Fibroblast of pulmonary artery (primary cell): ENCODE measurements around the gene UCMA.

Experiments used
- DNase-seq: peaks from one replicate; pipeline ENCODE4 v3.0.0-alpha.2; 2010; ENCODE audit warnings: low read depth
- H3K4me3 ChIP-seq: replicated peaks from 2 replicates; pipeline ENCODE4 v1.5.1; 2011; ENCODE audit warnings: low read depth, mild to moderate bottlenecking, control low read depth, low read length, moderate library complexity
- CTCF ChIP-seq: IDR thresholded peaks from 2 replicates; pipeline ENCODE4 v1.5.1; 2011; ENCODE audit warnings: mild to moderate bottlenecking, control low read depth, low read length, inconsistent platforms; ENCODE audit errors: missing control alignments

The UCMA gene

GRCh38 chr10:13268841-13269240 lies 34.7 kb upstream of the UCMA start:
- DNase-seq = peak; percentile 36
- no peak for TF ChIP-seq CTCF
- H3K4me3 ChIP-seq = no peak overlapping the region

- TF ChIP-seq CTCF = no peak
- DNase-seq = no peak
- H3K4me3 ChIP-seq = no peak overlapping the region
Measured at GRCh38 chr10:13268310-13268709, 34.1 kb upstream of the UCMA start.

- TF ChIP-seq CTCF = no peak
- no peak for DNase-seq
- H3K4me3 ChIP-seq = no peak overlapping the region
Measured at GRCh38 chr10:13263591-13263990, 29.4 kb upstream of the UCMA start.

GRCh38 chr10:13262433-13262832 lies 28.3 kb upstream of the UCMA start:
- no peak overlapping the region for H3K4me3 ChIP-seq
- DNase-seq = no peak
- TF ChIP-seq CTCF = no peak

- no peak for TF ChIP-seq CTCF
- H3K4me3 ChIP-seq = no peak overlapping the region
- DNase-seq = no peak
Measured at GRCh38 chr10:13257621-13258140, 23.5 kb upstream of the UCMA start.

- TF ChIP-seq CTCF = no peak
- no peak overlapping the region for H3K4me3 ChIP-seq
- no peak for DNase-seq
Measured at GRCh38 chr10:13256627-13257026, 22.5 kb upstream of the UCMA start.

- TF ChIP-seq CTCF = no peak
- no peak for DNase-seq
- H3K4me3 ChIP-seq = no peak overlapping the region
Measured at GRCh38 chr10:13253726-13254125, 19.6 kb upstream of the UCMA start.
